GM18909 (cell line): ENCODE measurements around the gene SMC4.
"Not testable (repeated sequence)": the region's sequence is repeated elsewhere in the genome, so short reads cannot be mapped to it uniquely, and the experiment has no call there.

Experiments used
- ATAC-seq: cut with Tn5 transposase; IDR thresholded peaks from one replicate; pipeline ENCODE4 v1.9.1; 2021; ENCODE audit warnings: mild to moderate bottlenecking; ENCODE audit not compliant: unreplicated experiment, poor library complexity

Gene SMC4

GRCh38 chr3:160437083-160437455 is 37.6 kb downstream of the SMC4 start:
- no peak for ATAC-seq

- no peak for ATAC-seq
Measured at GRCh38 chr3:160440687-160441086, 41.2 kb downstream of the SMC4 start.

- no peak for ATAC-seq
Measured at GRCh38 chr3:160444411-160444810, 45.0 kb downstream of the SMC4 start.

- ATAC-seq = no peak
Measured at GRCh38 chr3:160445854-160446253, 46.4 kb downstream of the SMC4 start.

- ATAC-seq = no peak
Measured at GRCh38 chr3:160446522-160447056, 47.1 kb downstream of the SMC4 start.

- ATAC-seq = no peak
Measured at GRCh38 chr3:160447544-160447943, 48.1 kb downstream of the SMC4 start.

GRCh38 chr3:160448845-160449635 is 49.6 kb downstream of the SMC4 start:
- ATAC-seq = peak; percentile 41

GRCh38 chr3:160449636-160450598 is 50.5 kb downstream of the SMC4 start, which contains the start of gene TRIM59:
Gene TRIM59 (minus strand): TSS chr3:160449786. CDS start chr3:160439183, 10,603 bp downstream.
- peak; percentile 96 for ATAC-seq

- no peak for ATAC-seq
Measured at GRCh38 chr3:160450846-160451245, 51.4 kb downstream of the SMC4 start.

GRCh38 chr3:160451602-160452001 is 52.2 kb downstream of the SMC4 start:
- ATAC-seq = no peak

- ATAC-seq = not testable (repeated sequence)
Measured at GRCh38 chr3:160452251-160452650, 52.8 kb downstream of the SMC4 start.

GRCh38 chr3:160454995-160455394 is 55.5 kb downstream of the SMC4 start:
- ATAC-seq = no peak

- ATAC-seq = no peak
Measured at GRCh38 chr3:160455846-160456245, 56.4 kb downstream of the SMC4 start.

- ATAC-seq = no peak
Measured at GRCh38 chr3:160458151-160458550, 58.7 kb downstream of the SMC4 start.

GRCh38 chr3:160459450-160459970 is 60.1 kb downstream of the SMC4 start:
- ATAC-seq = no peak

GRCh38 chr3:160460033-160460432 is 60.6 kb downstream of the SMC4 start:
- ATAC-seq = no peak

- ATAC-seq = no peak
Measured at GRCh38 chr3:160464321-160464720, 64.9 kb downstream of the SMC4 start.

GRCh38 chr3:160464971-160465370 is 65.5 kb downstream of the SMC4 start:
- ATAC-seq = no peak

GRCh38 chr3:160470181-160470580 is 70.7 kb downstream of the SMC4 start:
- no peak for ATAC-seq

GRCh38 chr3:160471892-160472291 is 72.4 kb downstream of the SMC4 start:
- no peak for ATAC-seq

GRCh38 chr3:160472344-160472743 is 72.9 kb downstream of the SMC4 start:
- ATAC-seq = peak; percentile 84
